Esophagus squamous epithelium (tissue), 5 donors: ENCODE data around the gene RHOG. TPM values are rescaled to one million over a fixed set of nuclear protein-coding genes. Genes with fewer than 3 reads are reported as not detected.

Experiments
- DNase-seq: peaks from one replicate; lab custom pipeline; 2025; lab: John Stamatoyannopoulos, UW
- H3K27ac ChIP-seq, 4 donors: fragments of 200-600 bp; sonication (generic); one replicate each; pipeline ENCODE4 v1.5.1; 2016 to 2019; ENCODE audit warnings: mild to moderate bottlenecking in 1 of 4
- H3K27me3 ChIP-seq, 4 donors: fragments of 200-600 bp; sonication (generic); 1 replicate in 3 of 4; 2 replicates in 1 of 4; pipeline versions ENCODE4 v1.5.1 to v1.6.0; 2017 to 2021; ENCODE audit warnings: antibody characterized with exemption in 1 of 4
- H3K36me3 ChIP-seq, 3 donors: fragments of 200-600 bp; sonication (generic); one replicate each; pipeline ENCODE4 v1.5.1; 2016 to 2019
- H3K4me1 ChIP-seq, 3 donors: fragments of 200-600 bp; sonication (generic); one replicate each; pipeline ENCODE4 v1.5.1; 2017 to 2019
- H3K4me3 ChIP-seq, 4 donors: fragments of 200-600 bp; sonication (generic); 1 replicate in 3 of 4; 2 replicates in 1 of 4; pipeline ENCODE4 v1.5.1; 2016 to 2019; ENCODE audit warnings: mild to moderate bottlenecking in 2 of 4, moderate library complexity in 1 of 4
- H3K9me3 ChIP-seq, 3 donors: fragments of 200-600 bp; sonication (generic); one replicate each; pipeline ENCODE4 v1.5.1; 2016 to 2019
- POLR2A ChIP-seq, 4 donors: fragments of 450-650 bp; IDR thresholded peaks; one replicate each; pipeline ENCODE4 v1.6.1; 2017; ENCODE audit warnings: antibody characterized with exemption in 4 of 4, mild to moderate bottlenecking in 4 of 4, moderate library complexity in 3 of 4
- whole genome bisulfite sequencing, 2 donors: methylation state at CpG; one replicate each; pipeline ENCODE4 v1.1.5; 2018; 5-methylcytosine and 5-hydroxymethylcytosine counted together
- intact Hi-C: fragments of 100-400 bp; cut with DNase I; formaldehyde crosslinking; loops from one replicate; pipeline ENCODE4 v1.15.0; 2022
- total RNA-seq, 4 donors: library from RNA; depleted of rRNA; stranded (reverse); fragments of >200 nt; gene quantifications; one replicate each; pipeline ENCODE4 v1.1.0, GENCODE V29; 2016
- TF ChIP-seq, protein P1 (sequence below), 6 experiments: fragments of 450-650 bp in 4 of 6; fragments of 200-600 bp in 2 of 6; sonication (generic) in 2 of 6; IDR thresholded peaks; one replicate each; pipeline ENCODE4 v1.5.1; 2016 to 2019; ENCODE audit warnings: antibody characterized with exemption in 6 of 6, mild to moderate bottlenecking in 4 of 6, moderate library complexity in 4 of 6
- donor health status: DM: yes; HTN: yes; CAD: no.

RHOG gene
- total RNA-seq, 4 donors from 2014 or later = 51.6 to 84.5 (median 72.7) TPM

DNA sequence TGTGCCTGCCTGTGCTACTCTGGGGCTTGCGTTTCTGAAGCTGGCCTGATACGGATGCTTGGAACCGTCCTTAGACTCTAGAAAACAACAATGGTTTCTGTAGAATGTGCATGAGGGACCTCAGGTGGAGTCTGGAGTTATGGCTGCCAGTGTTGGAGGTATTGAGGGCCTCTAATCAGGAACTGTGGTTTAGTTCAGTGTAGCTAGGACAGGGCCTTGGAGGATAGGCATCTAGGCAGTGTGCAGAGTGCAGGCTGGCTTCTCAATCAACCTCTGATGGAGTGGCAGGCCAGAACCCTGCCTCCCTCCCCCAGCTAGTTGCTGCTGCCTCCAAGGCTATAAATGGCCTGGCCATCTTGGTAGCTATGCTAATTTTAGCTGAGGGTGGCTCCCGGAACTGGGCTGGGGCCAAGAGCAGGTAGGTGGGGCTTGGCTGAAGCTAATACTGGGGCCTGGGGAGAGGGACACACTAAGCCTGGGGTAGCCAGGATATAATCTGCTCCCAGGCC is 18.7 kb upstream of the RHOG start:
- Histone ChIP-seq H3K4me3 (peak overlapping the region; percentile 4 to 98 (median 40)), H3K27ac (peak overlapping the region in 2 of 4 donors; percentile 59 to 99), H3K36me3 (no peaks in the 10 kb centered on the region), H3K9me3 (no peaks in the 10 kb centered on the region), H3K27me3 (no peaks in the 10 kb centered on the region), H3K4me1 (peaks cover 27 to 86% (median 49%) of the 10 kb centered on the region in 3 donors)
- DNase-seq = no peak
- 55 to 78% methylated on average over 3 of the region's 4 CpGs for WGBS, 2 donors
- intact Hi-C loops = no loop called here
- TF ChIP-seq, protein P1, sequence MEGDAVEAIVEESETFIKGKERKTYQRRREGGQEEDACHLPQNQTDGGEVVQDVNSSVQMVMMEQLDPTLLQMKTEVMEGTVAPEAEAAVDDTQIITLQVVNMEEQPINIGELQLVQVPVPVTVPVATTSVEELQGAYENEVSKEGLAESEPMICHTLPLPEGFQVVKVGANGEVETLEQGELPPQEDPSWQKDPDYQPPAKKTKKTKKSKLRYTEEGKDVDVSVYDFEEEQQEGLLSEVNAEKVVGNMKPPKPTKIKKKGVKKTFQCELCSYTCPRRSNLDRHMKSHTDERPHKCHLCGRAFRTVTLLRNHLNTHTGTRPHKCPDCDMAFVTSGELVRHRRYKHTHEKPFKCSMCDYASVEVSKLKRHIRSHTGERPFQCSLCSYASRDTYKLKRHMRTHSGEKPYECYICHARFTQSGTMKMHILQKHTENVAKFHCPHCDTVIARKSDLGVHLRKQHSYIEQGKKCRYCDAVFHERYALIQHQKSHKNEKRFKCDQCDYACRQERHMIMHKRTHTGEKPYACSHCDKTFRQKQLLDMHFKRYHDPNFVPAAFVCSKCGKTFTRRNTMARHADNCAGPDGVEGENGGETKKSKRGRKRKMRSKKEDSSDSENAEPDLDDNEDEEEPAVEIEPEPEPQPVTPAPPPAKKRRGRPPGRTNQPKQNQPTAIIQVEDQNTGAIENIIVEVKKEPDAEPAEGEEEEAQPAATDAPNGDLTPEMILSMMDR (IDR thresholded peaks at IDR 0.05) = no peak
- TF ChIP-seq POLR2A (IDR thresholded peaks at IDR 0.05) = no peak

- no peak for DNase-seq
- H3K27ac ChIP-seq = peak overlapping the region in 3 of 4 donors; percentile 95 to 99 (median 99)
- no peaks in the 10 kb centered on the region for H3K36me3 ChIP-seq
- no peaks in the 10 kb centered on the region for H3K27me3 ChIP-seq
- H3K4me3 ChIP-seq = peak overlapping the region; percentile 65 to 98 (median 92)
- TF ChIP-seq POLR2A (IDR thresholded peaks at IDR 0.05) = no peak
- TF ChIP-seq, protein P1 (IDR thresholded peaks at IDR 0.05) = no peak
- H3K9me3 ChIP-seq = no peaks in the 10 kb centered on the region
- intact Hi-C loops = no loop called here
- H3K4me1 ChIP-seq = peaks cover 35 to 88% (median 60%) of the 10 kb centered on the region in 3 donors
Measured at GRCh38 chr11:3857628-3858027, 16.9 kb upstream of the RHOG start.

GRCh38 chr11:3856856-3857553 is 16.2 kb upstream of the RHOG start:
- Histone ChIP-seq H3K27ac (peak overlapping the region; percentile 95 to 100 (median 99)), H3K4me1 (peaks cover 35 to 87% (median 60%) of the 10 kb centered on the region in 3 donors), H3K9me3 (no peaks in the 10 kb centered on the region), H3K36me3 (no peaks in the 10 kb centered on the region), H3K4me3 (peak overlapping the region; percentile 65 to 98 (median 92)), H3K27me3 (no peaks in the 10 kb centered on the region)
- DNase-seq = no peak
- intact Hi-C loops = no loop called here
- TF ChIP-seq POLR2A (IDR thresholded peaks at IDR 0.05) = no peak
- TF ChIP-seq, protein P1 (IDR thresholded peaks at IDR 0.05) = peak in 1 of 6 experiments; percentile 7
- 35 to 42% methylated on average over 5 of the region's 5 CpGs for WGBS, 2 donors

DNA sequence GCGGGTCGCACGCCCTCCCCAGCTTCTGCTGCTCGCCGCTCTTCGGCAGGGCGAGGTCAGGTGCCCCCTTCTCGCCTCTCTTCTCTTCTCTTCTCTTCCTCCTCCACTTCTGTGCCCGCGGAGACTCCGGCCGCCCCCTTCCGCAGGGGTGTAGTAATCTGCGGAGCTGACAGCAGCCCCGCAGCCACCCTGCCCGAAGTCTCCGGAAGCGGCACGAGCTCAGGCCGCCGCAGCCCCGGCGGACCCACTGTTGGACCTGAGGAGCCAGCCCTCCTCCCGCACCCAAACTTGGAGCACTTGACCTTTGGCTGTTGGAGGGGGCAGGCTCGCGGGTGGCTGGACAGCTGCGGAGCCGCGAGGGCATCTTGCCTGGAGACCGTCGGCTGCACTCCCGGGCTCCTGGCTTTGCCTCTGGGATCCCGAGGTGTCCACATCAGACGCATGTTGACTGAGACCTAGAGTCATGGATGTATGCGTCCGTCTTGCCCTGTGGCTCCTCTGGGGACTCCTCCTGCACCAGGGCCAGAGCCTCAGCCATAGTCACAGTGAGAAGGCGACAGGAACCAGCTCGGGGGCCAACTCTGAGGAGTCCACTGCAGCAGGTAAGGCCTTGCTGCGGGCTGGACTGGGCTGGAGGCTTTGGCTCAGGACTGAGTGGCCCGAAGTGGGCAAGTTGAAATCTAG is 15.2 kb upstream of the RHOG start:
- WGBS, 2 donors = 1 to 2% methylated on average over 16 to 27 of the region's 40 CpGs
- Histone ChIP-seq H3K9me3 (no peaks in the 10 kb centered on the region), H3K4me3 (peak overlapping the region; percentile 65 to 98 (median 92)), H3K4me1 (peaks cover 34 to 77% (median 56%) of the 10 kb centered on the region in 3 donors), H3K27me3 (no peaks in the 10 kb centered on the region), H3K36me3 (no peaks in the 10 kb centered on the region), H3K27ac (peak overlapping the region; percentile 95 to 100 (median 99))
- TF ChIP-seq POLR2A (IDR thresholded peaks at IDR 0.05) = no peak
- TF ChIP-seq, protein P1 (IDR thresholded peaks at IDR 0.05) = no peak
- intact Hi-C loops = no loop called here
- no peak for DNase-seq
